Measurements from ENCODE around the gene PDE4D.

Gene PDE4D

DNA sequence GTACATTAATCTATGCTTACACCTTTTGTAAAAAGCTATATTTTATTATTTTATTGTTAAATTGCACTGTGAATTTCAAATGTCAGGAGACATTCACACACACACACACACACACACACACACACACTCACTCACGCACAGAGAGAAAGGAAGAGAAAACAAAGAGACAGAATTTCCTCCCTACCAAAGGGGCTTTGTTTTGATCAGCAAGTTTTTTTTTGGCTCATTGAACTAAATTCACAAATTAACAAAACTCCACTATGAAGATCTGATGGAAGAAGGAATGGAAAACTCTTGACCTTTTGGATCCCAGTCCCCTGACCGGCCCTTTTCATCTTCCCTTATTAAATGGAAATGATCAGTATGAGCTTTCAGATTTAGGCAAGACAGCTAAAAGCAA is 161.2 kb downstream of the PDE4D start:
- no peak for DNase-seq

DNA sequence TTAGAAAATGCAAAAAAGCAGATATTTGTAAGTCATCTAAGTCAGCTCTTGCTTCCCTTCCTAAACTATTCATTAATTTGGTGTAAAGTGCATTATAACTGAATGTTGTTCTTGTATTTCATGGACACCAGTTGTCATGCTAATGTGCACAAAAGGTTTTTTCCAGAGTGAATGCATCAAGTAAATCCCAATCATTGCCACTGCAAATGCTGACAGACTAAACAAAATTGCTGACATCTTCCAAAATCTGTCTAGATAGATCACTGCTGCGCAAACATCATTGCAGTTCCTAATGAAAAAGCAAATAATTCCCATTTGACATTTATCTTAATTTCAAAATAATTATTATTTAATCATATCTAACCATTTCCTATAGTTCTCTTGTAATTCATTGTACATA is 161.7 kb downstream of the PDE4D start:
- no peak for DNase-seq

DNA sequence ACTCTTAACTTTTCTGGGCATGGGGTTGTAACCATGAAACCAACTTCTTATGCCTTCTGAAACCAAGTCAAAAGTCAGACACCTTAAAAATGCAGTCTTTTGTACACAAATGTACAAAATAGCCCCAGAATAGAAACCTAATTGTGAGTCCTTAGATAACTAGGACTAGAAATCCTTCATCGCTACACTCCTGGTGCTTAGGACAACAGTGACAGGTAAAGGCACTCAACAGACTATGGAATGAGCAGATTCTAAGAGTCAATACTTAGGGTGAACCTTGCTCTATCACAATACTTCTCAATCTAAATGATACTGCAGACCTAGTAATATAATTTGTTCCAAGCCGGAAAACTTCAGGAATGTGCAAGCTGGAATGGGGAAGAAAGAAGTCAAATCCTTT is 163.7 kb downstream of the PDE4D start:
- no peak for DNase-seq

GRCh38 chr5:59729357-59729756 is 164.2 kb downstream of the PDE4D start:
- DNase-seq, result no peak

DNA sequence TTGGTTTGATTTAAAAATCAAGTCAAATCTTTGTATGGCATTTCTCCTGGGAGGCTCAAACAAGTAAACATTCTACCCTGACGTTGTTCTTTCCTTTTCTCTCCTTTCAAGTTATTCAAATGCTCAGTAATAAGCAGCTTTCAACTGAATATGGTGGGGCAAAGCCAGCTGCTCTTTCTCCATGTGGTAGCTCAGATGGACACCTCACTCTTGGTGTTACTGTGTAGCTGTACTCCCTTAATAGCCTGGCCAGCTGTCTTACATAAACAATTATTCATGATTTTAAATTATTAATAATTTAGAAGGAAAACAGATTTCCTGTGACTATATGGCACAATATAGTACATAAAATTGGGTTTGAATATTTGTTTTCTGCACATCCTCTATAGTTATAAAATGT is 165.2 kb downstream of the PDE4D start:
- DNase-seq, result no peak

- DNase-seq, result no peak
Observed at GRCh38 chr5:59727186-59727585, 166.3 kb downstream of the PDE4D start.

GRCh38 chr5:59725392-59725767 is 168.1 kb downstream of the PDE4D start:
- DNase-seq, result no peak

DNA sequence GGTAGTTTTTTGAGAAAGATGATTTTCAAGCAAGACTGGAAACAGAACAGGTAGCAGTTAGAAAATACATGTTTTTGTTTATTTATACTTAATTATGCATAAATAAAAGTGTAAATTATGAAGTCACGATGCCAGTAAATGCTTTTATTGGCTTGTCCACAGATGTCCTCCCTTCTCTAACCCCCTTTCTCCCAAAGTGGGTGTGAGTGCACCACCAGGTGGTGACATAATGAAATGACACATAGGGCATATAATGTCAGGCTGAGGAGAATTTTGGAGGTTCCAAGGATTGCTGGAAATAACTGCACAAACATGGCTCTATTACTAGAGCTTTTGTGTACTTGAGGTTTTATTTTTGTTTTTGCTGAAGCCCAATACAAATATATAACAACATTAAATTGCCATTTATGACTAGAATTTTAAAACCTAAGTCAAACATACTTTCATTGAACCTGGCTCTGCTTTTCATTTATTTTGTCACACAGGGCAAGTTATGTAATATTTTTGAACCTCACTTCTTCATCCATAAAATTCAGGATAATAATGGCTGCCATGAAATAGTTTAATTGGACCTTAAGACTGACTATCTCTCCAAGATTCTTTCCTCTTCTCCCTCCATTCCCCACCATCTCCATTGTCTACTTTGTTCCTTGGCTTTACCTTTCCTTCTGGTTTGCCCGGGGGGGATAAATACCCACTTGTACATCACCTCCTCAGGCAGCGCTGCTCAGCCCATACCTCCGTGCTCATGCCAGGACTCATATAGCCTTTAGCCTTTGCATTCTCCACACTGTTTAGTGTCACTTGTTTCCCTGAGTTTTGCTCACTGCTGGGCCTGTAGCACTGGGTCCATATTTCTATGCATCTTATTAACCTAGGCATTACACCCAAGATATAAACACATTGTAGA is 168.8 kb downstream of the PDE4D start:
- peak; percentile 15 for DNase-seq

GRCh38 chr5:59722874-59723273 is 170.7 kb downstream of the PDE4D start:
- DNase-seq, result no peak

DNA sequence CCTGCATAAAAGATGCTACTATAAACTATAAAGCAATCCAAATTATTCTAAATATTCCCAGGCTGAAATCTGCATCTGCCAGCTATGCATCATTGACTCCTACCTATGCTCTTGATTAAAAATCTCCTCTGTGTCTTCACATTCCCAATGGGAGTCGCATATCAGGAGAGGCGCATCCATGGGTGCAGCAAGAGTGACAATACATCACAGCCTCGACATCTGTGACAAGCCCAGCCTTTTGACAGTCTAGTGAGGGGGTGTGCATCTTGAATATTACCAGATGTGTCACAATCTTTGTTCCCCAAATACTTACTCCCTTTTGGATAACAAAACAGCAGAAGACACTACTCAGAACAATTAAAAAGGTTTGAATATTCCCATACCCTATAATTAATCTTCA is 171.8 kb downstream of the PDE4D start:
- no peak for DNase-seq

GRCh38 chr5:59720063-59720462 is 173.5 kb downstream of the PDE4D start:
- no peak for DNase-seq

GRCh38 chr5:59716966-59717500 is 176.5 kb downstream of the PDE4D start:
- DNase-seq, result no peak

GRCh38 chr5:59716029-59716428 is 177.5 kb downstream of the PDE4D start:
- DNase-seq, result no peak

DNA sequence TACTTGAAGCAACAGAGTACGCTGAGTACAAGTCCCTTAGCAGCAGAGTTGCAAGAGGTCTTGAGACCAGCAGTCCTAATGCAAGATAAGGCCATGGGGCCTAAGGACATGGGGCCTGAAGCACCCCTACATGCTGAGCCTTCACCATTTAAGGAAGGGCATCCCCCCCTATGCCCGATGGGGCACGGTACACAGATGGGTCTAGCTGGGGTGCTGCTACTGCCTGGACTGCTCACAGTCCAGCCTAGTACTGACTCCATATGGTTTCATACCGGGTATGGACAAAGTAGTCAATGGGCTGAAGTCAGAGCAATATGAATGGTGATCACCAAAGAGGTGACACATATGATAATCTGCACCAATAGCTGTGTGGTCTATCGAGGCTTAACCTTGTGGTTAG is 178.3 kb downstream of the PDE4D start:
- DNase-seq, result no peak

GRCh38 chr5:59713498-59713844 is 180.1 kb downstream of the PDE4D start:
- DNase-seq, result no peak

DNA sequence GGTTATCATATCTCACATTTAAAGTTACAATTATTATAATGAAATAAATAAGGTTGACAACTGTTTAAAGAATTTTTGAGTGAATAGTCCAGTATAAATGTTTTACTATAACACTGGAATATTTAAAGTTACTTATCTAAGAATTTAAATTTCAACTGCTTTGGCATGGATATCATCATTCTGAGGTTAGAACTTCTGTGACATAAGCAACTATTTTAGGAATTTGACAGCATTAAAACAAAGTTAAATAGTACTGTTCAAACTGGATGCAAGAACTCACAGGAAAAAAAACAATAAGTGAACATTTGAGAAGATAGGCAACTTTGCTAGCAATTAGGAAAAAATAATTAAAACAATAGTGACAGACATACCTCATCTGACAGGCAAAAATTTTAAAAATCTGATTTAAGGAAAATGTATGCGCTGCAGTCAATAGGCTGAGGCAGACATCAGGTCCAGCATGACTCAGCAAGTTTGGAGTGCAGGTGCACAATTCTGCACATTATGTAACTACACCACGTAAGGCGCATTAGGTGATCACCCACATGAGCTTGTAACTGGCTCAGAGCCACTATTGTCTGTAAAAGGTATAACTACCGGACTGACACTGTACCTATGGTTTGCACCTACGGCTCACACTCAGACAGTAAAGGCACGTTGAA is 180.6 kb downstream of the PDE4D start:
- peak; percentile 2 for DNase-seq

DNA sequence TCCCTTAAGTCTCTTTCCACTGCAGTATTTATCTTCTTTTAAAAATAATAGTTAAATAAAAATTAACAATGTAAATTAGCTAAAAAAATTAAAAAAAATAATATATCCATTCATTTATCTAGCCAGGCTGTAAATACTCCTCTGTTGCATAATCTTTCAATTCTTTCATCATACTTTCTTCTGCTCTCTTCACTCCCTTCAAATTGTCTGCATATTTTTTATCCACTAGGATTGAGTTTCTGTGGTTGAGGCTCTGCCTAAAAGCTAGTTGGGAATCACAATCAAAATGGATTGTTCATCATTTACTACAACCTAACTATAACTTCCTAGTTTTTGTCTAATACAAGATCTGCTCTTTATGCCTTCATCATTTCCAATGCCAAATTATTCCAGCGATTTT is 182.2 kb downstream of the PDE4D start:
- DNase-seq, result no peak

- DNase-seq, result no peak
Observed at GRCh38 chr5:59709846-59710245, 183.7 kb downstream of the PDE4D start.

- DNase-seq, result no peak
Observed at GRCh38 chr5:59709346-59709821, 184.1 kb downstream of the PDE4D start.

DNA sequence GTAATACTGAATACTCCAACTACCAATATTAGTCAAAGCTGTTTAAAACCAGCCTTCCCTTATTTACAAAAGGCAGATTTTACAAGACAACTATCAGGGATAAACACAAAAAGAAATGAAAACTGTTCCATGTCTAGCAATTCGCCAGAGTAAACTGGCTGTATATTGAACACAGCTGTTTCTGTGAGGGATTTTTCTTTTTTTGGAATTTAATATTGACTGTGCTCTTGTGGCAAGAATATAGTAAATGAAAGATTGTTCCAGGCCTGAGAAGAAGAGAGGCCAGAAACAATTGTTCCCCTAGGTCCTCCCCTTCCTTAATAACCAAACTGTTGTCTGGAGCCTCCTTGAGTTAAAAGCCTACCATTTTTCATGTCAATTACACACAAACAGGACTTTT is 188.6 kb downstream of the PDE4D start:
- DNase-seq, result no peak

- DNase-seq, result no peak
Observed at GRCh38 chr5:59703789-59704188, 189.7 kb downstream of the PDE4D start.

DNA sequence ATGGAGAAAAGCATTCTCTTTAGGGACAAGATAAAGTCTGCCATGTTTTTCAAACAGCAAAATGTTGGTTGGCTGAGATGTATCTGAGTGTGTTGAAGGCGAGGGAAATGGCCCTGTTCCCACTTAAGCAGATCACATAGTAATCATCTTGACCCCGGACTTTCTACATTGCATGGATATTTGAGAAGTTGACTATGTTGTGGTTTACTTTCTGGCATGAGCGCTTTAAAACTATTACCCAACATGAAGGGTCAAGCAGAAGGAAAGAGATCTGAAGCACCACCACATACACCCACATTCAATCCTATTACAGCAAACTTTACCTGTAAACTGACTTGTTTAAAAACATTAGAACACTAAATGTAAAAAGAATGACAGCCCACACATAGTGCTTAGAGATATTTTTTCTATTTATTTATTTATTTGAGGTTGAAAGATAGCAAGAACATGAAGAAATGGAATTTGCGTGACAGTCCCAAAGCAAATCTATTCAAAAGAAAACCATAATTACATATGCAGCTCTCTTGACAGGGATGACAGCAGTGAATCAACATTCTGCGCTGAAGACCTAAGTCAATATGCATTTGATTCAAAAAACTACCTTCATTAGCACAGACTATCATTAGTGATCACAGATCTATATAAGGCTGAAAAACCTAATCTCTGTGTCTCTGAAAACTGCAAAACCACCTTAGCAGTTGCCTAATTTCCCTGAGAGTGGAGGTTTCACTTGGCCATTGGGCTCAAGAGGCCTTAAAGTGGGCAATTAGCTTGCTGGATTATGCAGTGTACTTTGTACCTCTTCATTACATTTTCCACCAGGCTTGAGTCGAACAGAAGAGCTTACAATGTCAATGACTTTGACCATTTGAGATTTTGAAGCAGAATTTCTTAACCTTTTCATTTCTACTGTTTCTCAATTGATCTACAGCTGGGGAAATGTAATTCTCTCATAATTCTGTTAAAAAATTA is 195.0 kb downstream of the PDE4D start:
- DNase-seq, result no peak

GRCh38 chr5:59694411-59694810 is 199.1 kb downstream of the PDE4D start:
- no peak for DNase-seq

All from CD4-positive, alpha-beta T cell treated with Interleukin-4 for 4 hours (primary cell).